Hematopoietic multipotent progenitor cell treated with erythropoietin and hydrocortisone succinate and interleukin-3 and kit ligand, for 15 days (in vitro differentiated cells): ENCODE data around the gene SCT.

Source experiments
- DNase-seq: peaks from one replicate; pipeline ENCODE4 v3.0.0-alpha.2; 2015; ENCODE audit warnings: low spot score

Gene SCT

GRCh38 chr11:621838-622237 is 5.1 kb downstream of the SCT start:
- no peak for DNase-seq

- DNase-seq, result no peak
Measured at GRCh38 chr11:620935-621814, 5.8 kb downstream of the SCT start.

GRCh38 chr11:620201-620600 is 6.8 kb downstream of the SCT start:
- no peak for DNase-seq

- no peak for DNase-seq
Measured at GRCh38 chr11:619628-620050, 7.3 kb downstream of the SCT start.

GRCh38 chr11:618856-619627 is 7.9 kb downstream of the SCT start:
- DNase-seq, result no peak

GRCh38 chr11:617912-618682 is 8.9 kb downstream of the SCT start:
- no peak for DNase-seq

GRCh38 chr11:617199-617911 is 9.6 kb downstream of the SCT start:
- DNase-seq, result no peak

GRCh38 chr11:616320-617198 is 10.4 kb downstream of the SCT start:
- no peak for DNase-seq

- peak; percentile 82 for DNase-seq
Measured at GRCh38 chr11:615504-616319, 11.3 kb downstream of the SCT start, which contains the start of gene IRF7. Gene IRF7, minus strand, starts transcription at chr11:615950. Its CDS starts 586 bp downstream, at chr11:615364.

GRCh38 chr11:614623-615503 is 12.1 kb downstream of the SCT start:
- DNase-seq, result no peak

GRCh38 chr11:614021-614622 is 12.9 kb downstream of the SCT start:
- no peak for DNase-seq

- peak; percentile 66 for DNase-seq
Measured at GRCh38 chr11:613369-613968, 13.5 kb downstream of the SCT start.

- DNase-seq, result no peak
Measured at GRCh38 chr11:612961-613300, 14.1 kb downstream of the SCT start.

- peak; percentile 15 for DNase-seq
Measured at GRCh38 chr11:612201-612960, 14.6 kb downstream of the SCT start.

GRCh38 chr11:611001-611996 is 15.7 kb downstream of the SCT start:
- DNase-seq, result no peak
